GM20431 (cell line): ENCODE data around the gene TRAPPC12.

Experiments
- in situ Hi-C: fragments of 300-500 bp; cut with MseI, MboI; formaldehyde crosslinking; loops from one replicate; pipeline ENCODE4 v1.15.0; 2020; ENCODE audit warnings: low sequenced_read_pairs; ENCODE audit not compliant: unreplicated experiment

The TRAPPC12 gene

GRCh38 chr2:3405307-3405706 lies 25.8 kb downstream of the TRAPPC12 start:
- in situ Hi-C loops = no loop called here

- in situ Hi-C loops = no loop called here
Measured at GRCh38 chr2:3405876-3406275, 26.4 kb downstream of the TRAPPC12 start.

GRCh38 chr2:3406501-3406900 lies 27.0 kb downstream of the TRAPPC12 start:
- in situ Hi-C loops = no loop called here

GRCh38 chr2:3408781-3409180 lies 29.3 kb downstream of the TRAPPC12 start:
- in situ Hi-C loops = no loop called here

GRCh38 chr2:3409627-3410170 lies 30.2 kb downstream of the TRAPPC12 start:
- in situ Hi-C loops = no loop called here

- in situ Hi-C loops = no loop called here
Measured at GRCh38 chr2:3411103-3411502, 31.6 kb downstream of the TRAPPC12 start.

GRCh38 chr2:3413697-3414096 lies 34.2 kb downstream of the TRAPPC12 start:
- in situ Hi-C loops = no loop called here

GRCh38 chr2:3414133-3414860 lies 34.8 kb downstream of the TRAPPC12 start:
- in situ Hi-C loops = no loop called here

GRCh38 chr2:3418766-3419404 lies 39.4 kb downstream of the TRAPPC12 start:
- in situ Hi-C loops = no loop called here

- in situ Hi-C loops = no loop called here
Measured at GRCh38 chr2:3420076-3420768, 40.7 kb downstream of the TRAPPC12 start.

GRCh38 chr2:3420769-3421397 lies 41.4 kb downstream of the TRAPPC12 start:
- in situ Hi-C loops = no loop called here

- in situ Hi-C loops = no loop called here
Measured at GRCh38 chr2:3421580-3421979, 42.1 kb downstream of the TRAPPC12 start.

GRCh38 chr2:3422161-3422779 lies 42.8 kb downstream of the TRAPPC12 start:
- in situ Hi-C loops = no loop called here

GRCh38 chr2:3423492-3424170 lies 44.1 kb downstream of the TRAPPC12 start:
- in situ Hi-C loops = no loop called here

- in situ Hi-C loops = no loop called here
Measured at GRCh38 chr2:3424171-3424795, 44.8 kb downstream of the TRAPPC12 start.

- in situ Hi-C loops = no loop called here
Measured at GRCh38 chr2:3426615-3427014, 47.1 kb downstream of the TRAPPC12 start.

- in situ Hi-C loops = no loop called here
Measured at GRCh38 chr2:3427272-3427671, 47.8 kb downstream of the TRAPPC12 start.

GRCh38 chr2:3428577-3428976 lies 49.1 kb downstream of the TRAPPC12 start:
- in situ Hi-C loops = no loop called here

GRCh38 chr2:3429066-3429610 lies 49.6 kb downstream of the TRAPPC12 start:
- in situ Hi-C loops = no loop called here
